ENCODE measurements around the gene SLC16A3. TPM values are rescaled to one million over a fixed set of nuclear protein-coding genes. Genes with fewer than 3 reads are reported as not detected.

Gene SLC16A3
- total and polyA plus RNA-seq, 2 of the 8 experiments (the other 6 are each of a cell fraction or from before 2014, with no cell fraction given): 3.8 to 8.7 TPM

DNA sequence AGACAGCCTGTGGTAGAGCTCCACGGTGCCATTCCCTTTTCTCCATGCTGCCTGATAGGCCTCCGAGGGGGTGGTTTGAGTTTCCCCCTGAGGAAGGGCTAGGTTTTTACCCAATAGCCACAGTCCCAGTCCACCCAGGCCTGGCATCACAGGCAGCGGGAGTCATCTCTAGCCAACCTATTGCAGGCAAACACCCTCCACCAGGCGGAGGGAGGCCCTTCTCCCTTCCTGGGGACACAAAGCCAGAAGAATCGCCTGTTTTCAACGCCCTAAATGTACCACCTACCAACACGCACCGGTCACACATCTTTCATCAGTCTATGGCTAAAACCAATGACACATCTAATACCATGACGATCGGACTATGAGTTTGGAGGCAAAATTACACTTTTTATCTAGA lies 37.3 kb downstream of the SLC16A3 start:
- DNase-seq (ENCODE audit: low read depth in 1 of 2, low spot score in 2 of 2) (no peak), FAIRE-seq (no peak)
- H2AK5ac ChIP-seq (ENCODE audit: low read depth, low read length): no peak overlapping the region
- H4K91ac ChIP-seq (replicated peaks; ENCODE audit: insufficient read length, low read length): no peak overlapping the region
- no peak overlapping the region for H3K9ac ChIP-seq (replicated peaks in 1 of 4; ENCODE audit: extremely low read depth in 1 of 4, low read depth in 3 of 4, low read length in 3 of 4)
- no peaks in the 10 kb centered on the region for H3K27me3 ChIP-seq (replicated peaks in 1 of 4; ENCODE audit: control insufficient read depth in 3 of 4, extremely low read depth in 1 of 4, insufficient read depth in 3 of 4, low read length in 3 of 4)
- no peak overlapping the region for H2BK20ac ChIP-seq (ENCODE audit: low read length)
- H3K4me2 ChIP-seq (ENCODE audit: insufficient read depth in 1 of 2, low read depth in 2 of 2, low read length in 2 of 2): no peak overlapping the region
- H3K4me3 ChIP-seq (ENCODE audit: extremely low read depth in 1 of 4, insufficient read depth in 2 of 4, low read depth in 3 of 4, low read length in 4 of 4): no peak overlapping the region
- H3K27ac ChIP-seq (ENCODE audit: low read depth, low read length): no peak overlapping the region
- H2AFZ ChIP-seq (ENCODE audit: low read length): no peak overlapping the region
- no peak overlapping the region for H2BK12ac ChIP-seq (ENCODE audit: low read depth, low read length)
- H3K4me1 ChIP-seq (replicated peaks in 1 of 4; ENCODE audit: control insufficient read depth in 3 of 4, insufficient read depth in 4 of 4, low read length in 3 of 4): peaks cover 0 to 14% (median 5%) of the 10 kb centered on the region in 4 experiments; a peak in 5 of 7 replicates
- no peak overlapping the region for H3K18ac ChIP-seq (ENCODE audit: extremely low read depth, low read length)
- no peak overlapping the region for H2BK5ac ChIP-seq (ENCODE audit: low read depth, low read length)
- H4K5ac ChIP-seq (ENCODE audit: insufficient read length, low read depth, low read length): no peak overlapping the region
- no peaks in the 10 kb centered on the region for H3K9me3 ChIP-seq (ENCODE audit: insufficient read depth in 2 of 2, low read depth in 1 of 2, low read length in 1 of 2)
- peaks cover 59 to 65% of the 10 kb centered on the region in 2 experiments for H4K20me1 ChIP-seq (replicated peaks in 1 of 2; ENCODE audit: control insufficient read depth in 1 of 2, insufficient read depth in 2 of 2, low read length in 2 of 2)
- no peaks in the 10 kb centered on the region for H3K23me2 ChIP-seq (ENCODE audit: low read depth, low read length)
- no peak overlapping the region for H3K4ac ChIP-seq (replicated peaks; ENCODE audit: insufficient read length, low read depth, low read length)
- no peak overlapping the region for H2BK15ac ChIP-seq (ENCODE audit: low read length)
- H3K79me2 ChIP-seq (ENCODE audit: control insufficient read depth in 1 of 2, insufficient read depth in 2 of 2, low read length in 2 of 2): peaks cover 41 to 94% of the 10 kb centered on the region in 2 experiments
- WGBS, 2 experiments (ENCODE audit: extremely low coverage in 1 of 2, insufficient coverage in 1 of 2, insufficient read length in 1 of 2, insufficient replicate concordance in 2 of 2, low coverage in 1 of 2, low lambda C conversion rate in 2 of 2, missing lambda C conversion rate in 1 of 2): 79% methylated on average over 10 of the region's 10 CpGs; no CpG with 5 or more reads in 1 of the 2 experiments
- H3K36me3 ChIP-seq (ENCODE audit: control insufficient read depth in 2 of 4, insufficient read depth in 4 of 4, low read length in 3 of 4): peaks cover 21 to 66% (median 41%) of the 10 kb centered on the region in 4 experiments
- H3K56ac ChIP-seq (replicated peaks; ENCODE audit: insufficient read length, low read depth, low read length): no peak overlapping the region
- CTCF ChIA-PET (ENCODE audit: partially characterized antibody): interaction anchor here (0.6 to 1.3 kb wide), 2 partner anchors 55 to 239 kb away, joined by 3 to 5 read pairs; no protein-coding TSS in a partner anchor
- no peak overlapping the region for H3K14ac ChIP-seq (ENCODE audit: insufficient read length)
- POLR2A ChIA-PET (ENCODE audit: partially characterized antibody): interaction anchor here (1.7 to 1.8 kb wide), 2 partner anchors 12 to 22 kb away, joined by 5 to 7 read pairs; no protein-coding TSS in a partner anchor
- no peak overlapping the region for H3K23ac ChIP-seq (ENCODE audit: insufficient read length)
- H4K8ac ChIP-seq (ENCODE audit: extremely low read depth, insufficient read depth, low read length): 0 out of 2 replicates have a peak overlapping the region, but pooled peaks have one; percentile 18
- H2BK120ac ChIP-seq (replicated peaks; ENCODE audit: low read depth, low read length): no peak overlapping the region
- peaks cover 36% of the 10 kb centered on the region for H3K79me1 ChIP-seq (ENCODE audit: low read depth, low read length)

All from H1 (cell line).